Smooth muscle cell (in vitro differentiated cells): ENCODE measurements around the gene GGCX. TPM values are rescaled to one million over a fixed set of nuclear protein-coding genes. Genes with fewer than 3 reads are reported as not detected.

ENCODE experiments used
- DNase-seq: peaks from one replicate; lab custom pipeline; 2025; ENCODE audit not compliant: unreplicated experiment; lab: John Stamatoyannopoulos, UW
- H2AFZ ChIP-seq: fragments of 200-600 bp; sonication (generic); 2 replicates; pipeline ENCODE4 v1.6.0; 2016; ENCODE audit warnings: antibody characterized with exemption, low read depth, mild to moderate bottlenecking
- H3F3A ChIP-seq: fragments of 200-600 bp; sonication (generic); 2 replicates; pipeline ENCODE4 v1.6.0; 2017; ENCODE audit warnings: antibody characterized with exemption, low read depth
- H3K27ac ChIP-seq: fragments of 200-600 bp; sonication (generic); 2 replicates; pipeline ENCODE4 v1.5.1; 2016; ENCODE audit warnings: low read depth, mild to moderate bottlenecking
- H3K27me3 ChIP-seq: fragments of 200-600 bp; sonication (generic); 2 replicates; pipeline ENCODE4 v1.6.1; 2016; ENCODE audit warnings: low read depth, mild to moderate bottlenecking
- H3K36me3 ChIP-seq: fragments of 200-600 bp; sonication (generic); 2 replicates; pipeline ENCODE4 v1.5.1; 2016; ENCODE audit warnings: low read depth
- H3K4me1 ChIP-seq: fragments of 200-600 bp; sonication (generic); 2 replicates; pipeline ENCODE4 v1.5.1; 2016; ENCODE audit warnings: low read depth
- H3K4me2 ChIP-seq: fragments of 200-600 bp; sonication (generic); 2 replicates; pipeline ENCODE4 v1.6.0; 2016; ENCODE audit warnings: mild to moderate bottlenecking
- H3K4me3 ChIP-seq: fragments of 200-600 bp; sonication (generic); 2 replicates; pipeline ENCODE4 v1.5.1; 2016; ENCODE audit warnings: mild to moderate bottlenecking
- H3K79me2 ChIP-seq: fragments of 200-600 bp; sonication (generic); 2 replicates; pipeline ENCODE4 v1.6.0; 2016; ENCODE audit warnings: low read depth, mild to moderate bottlenecking
- H3K9ac ChIP-seq: fragments of 200-600 bp; sonication (generic); 2 replicates; pipeline ENCODE4 v1.6.0; 2016; ENCODE audit warnings: low read depth
- H3K9me3 ChIP-seq: fragments of 200-600 bp; sonication (generic); replicated peaks from 2 replicates; pipeline ENCODE4 v1.5.1; 2016; ENCODE audit warnings: low read depth
- H4K20me1 ChIP-seq: fragments of 200-600 bp; sonication (generic); 2 replicates; pipeline ENCODE4 v1.6.0; 2016; ENCODE audit warnings: low read depth
- CTCF ChIP-seq: fragments of 200-600 bp; sonication (generic); IDR thresholded peaks from 2 replicates; pipeline ENCODE4 v1.5.1; 2017; ENCODE audit warnings: borderline replicate concordance, mild to moderate bottlenecking, antibody characterized with exemption; ENCODE audit not compliant: insufficient read depth, poor library complexity, severe bottlenecking
- WGBS: methylation state at CpG from one replicate; pipeline ENCODE4 v1.1.7; 2016; ENCODE audit warnings: low lambda C conversion rate; 5-methylcytosine and 5-hydroxymethylcytosine counted together
- polyA plus RNA-seq: library from polyadenylated mRNA; unstranded; fragments of >200 nt; fragmentation: Nextera tagmentation; extraction: Ambion mirVana; gene quantifications from 2 replicates; pipeline ENCODE4 v1.2.1, GENCODE V29; 2016
- total RNA-seq: library from RNA; depleted of rRNA; stranded (reverse); fragments of >200 nt; gene quantifications from 2 replicates; pipeline ENCODE4 v1.2.3, GENCODE V29; 2014

GGCX gene
- total and polyA plus RNA-seq, 2 experiments from 2014 or later = 44.5 to 83.2 TPM

DNA sequence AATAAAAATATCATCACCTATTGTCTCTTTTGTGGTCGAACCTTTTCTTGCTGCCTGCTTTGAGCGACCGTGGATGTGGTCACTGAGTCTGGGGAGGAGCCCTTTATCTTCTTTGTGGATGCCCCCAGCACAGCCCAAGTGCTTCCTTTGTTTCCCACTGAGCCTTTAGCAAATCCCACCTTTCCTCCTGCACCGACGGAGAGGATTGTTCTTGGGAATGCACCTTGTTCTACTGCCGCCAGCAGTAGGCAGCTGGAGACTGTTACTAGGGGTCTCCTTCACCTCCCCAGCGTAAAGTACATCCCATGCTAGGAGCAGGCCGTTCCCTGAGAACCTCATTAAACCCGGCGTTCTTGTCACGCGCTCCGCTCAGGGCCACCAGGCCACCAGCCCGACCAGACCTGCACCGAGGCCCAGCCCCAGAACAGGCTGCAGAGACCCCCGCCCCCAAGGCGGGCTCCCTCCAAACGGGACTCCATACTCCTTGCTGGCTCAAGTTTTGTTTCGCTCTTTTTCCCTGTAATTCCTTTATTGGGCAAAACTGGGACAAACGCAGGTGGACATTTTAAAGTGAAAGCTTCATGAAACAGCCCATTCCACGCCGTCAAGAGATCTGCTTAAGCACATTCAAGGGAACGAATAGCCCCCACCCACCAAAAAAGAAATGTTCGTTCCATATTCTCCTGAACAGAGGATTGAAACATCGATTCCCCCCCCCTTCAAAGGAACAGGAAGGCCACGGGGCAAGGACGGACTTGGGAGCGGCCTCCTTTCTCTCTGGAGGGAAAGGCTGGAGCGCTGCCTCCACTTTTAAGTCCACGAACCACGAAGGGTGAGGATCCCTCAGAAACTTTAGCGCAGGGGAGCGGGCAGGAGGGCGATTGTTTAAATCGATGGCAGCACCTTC is 23.4 kb downstream of the GGCX start:
- no peak for TF ChIP-seq CTCF
- H3F3A ChIP-seq = peaks cover 40% of the 10 kb centered on the region
- no peaks in the 10 kb centered on the region for H3K9me3 ChIP-seq
- peak; percentile 17 for DNase-seq
- H3K27me3 ChIP-seq = no peaks in the 10 kb centered on the region
- 6% methylated on average over 35 of the region's 35 CpGs for WGBS
- peaks cover 38% of the 10 kb centered on the region for H3K4me1 ChIP-seq
- H3K79me2 ChIP-seq = peaks cover 48% of the 10 kb centered on the region
- H2AFZ ChIP-seq = peak overlapping the region; percentile 74
- H3K4me3 ChIP-seq = peak overlapping the region; percentile 92
- H3K27ac ChIP-seq = peak overlapping the region; percentile 98
- H3K4me2 ChIP-seq = peak overlapping the region; percentile 99
- peaks cover 10% of the 10 kb centered on the region for H3K36me3 ChIP-seq
- peak overlapping the region; percentile 96 for H3K9ac ChIP-seq
- peaks cover 38% of the 10 kb centered on the region for H4K20me1 ChIP-seq

DNA sequence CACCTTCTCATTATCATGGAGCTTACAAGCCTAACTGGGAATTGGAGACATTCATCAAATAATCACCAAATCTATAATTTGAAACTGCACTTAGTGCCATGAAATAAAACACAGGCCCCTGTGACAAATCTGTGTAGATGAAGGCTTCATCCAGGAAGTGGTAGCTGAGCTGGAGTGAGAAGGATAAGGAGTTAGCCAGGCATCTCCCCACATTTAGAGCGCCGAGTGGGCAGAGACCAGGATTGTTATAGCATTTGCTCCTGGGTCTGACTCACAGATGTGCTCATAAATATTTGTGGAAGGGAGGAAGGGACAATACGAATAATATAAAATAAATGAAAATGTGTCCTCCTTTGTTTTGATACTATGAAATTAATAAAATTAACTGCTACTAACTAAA is 24.8 kb downstream of the GGCX start:
- Histone ChIP-seq H3K27ac (peak overlapping the region; percentile 98), H3K79me2 (peaks cover 34% of the 10 kb centered on the region), H3F3A (peaks cover 26% of the 10 kb centered on the region), H3K9me3 (no peaks in the 10 kb centered on the region), H3K36me3 (peaks cover 7% of the 10 kb centered on the region), H3K9ac (peak overlapping the region; percentile 96), H3K4me2 (peak overlapping the region; percentile 99), H3K27me3 (no peaks in the 10 kb centered on the region), H3K4me1 (peaks cover 29% of the 10 kb centered on the region), H4K20me1 (peaks cover 24% of the 10 kb centered on the region), H2AFZ (no peak overlapping the region), H3K4me3 (peak overlapping the region; percentile 92)
- 25% methylated on average over 3 of the region's 3 CpGs for WGBS
- peak; percentile 6 for DNase-seq
- no peak for TF ChIP-seq CTCF

DNA sequence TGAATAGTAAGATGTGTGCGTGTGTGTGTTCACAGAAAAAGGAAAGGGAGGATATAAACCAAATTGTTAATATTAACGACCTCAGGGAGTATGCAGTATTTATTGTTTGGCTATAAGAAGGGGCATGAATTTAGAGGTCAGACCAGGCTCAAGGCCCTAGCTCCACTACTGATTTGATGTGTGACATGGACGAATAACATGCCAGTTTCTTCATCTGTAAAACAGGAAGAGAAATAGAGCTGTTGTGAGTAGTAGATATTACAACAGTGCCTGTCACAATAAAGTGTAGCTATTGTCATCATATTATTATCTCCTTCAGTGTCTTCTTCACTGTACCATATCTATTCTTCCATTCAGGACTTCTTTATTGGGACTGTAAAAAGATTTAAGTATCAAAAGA is 26.4 kb downstream of the GGCX start:
- Histone ChIP-seq H3K27me3 (no peaks in the 10 kb centered on the region), H3K27ac (peak overlapping the region; percentile 98), H3K9ac (no peak overlapping the region), H3K4me2 (no peak overlapping the region), H3F3A (peaks cover 10% of the 10 kb centered on the region), H4K20me1 (peaks cover 8% of the 10 kb centered on the region), H2AFZ (no peak overlapping the region), H3K79me2 (peaks cover 18% of the 10 kb centered on the region), H3K36me3 (no peaks in the 10 kb centered on the region), H3K4me1 (peaks cover 17% of the 10 kb centered on the region), H3K9me3 (no peaks in the 10 kb centered on the region), H3K4me3 (no peak overlapping the region)
- no peak for TF ChIP-seq CTCF
- DNase-seq = no peak
- WGBS = 91% methylated on average over 3 of the region's 3 CpGs
